Stomach smooth muscle (tissue), 2 donors: Measurements from ENCODE around the gene PLLP.

Source experiments
- H3K27ac ChIP-seq: one replicate; pipeline ENCODE4 v1.7.0; 2013; ENCODE audit warnings: mild to moderate bottlenecking, low read length, inconsistent platforms
- H3K27me3 ChIP-seq, 2 donors: one replicate each; pipeline ENCODE4 v1.7.0; 2013; ENCODE audit warnings: low read length in 2 of 2; ENCODE audit not compliant: insufficient read depth in 2 of 2, control insufficient read depth in 1 of 2
- H3K36me3 ChIP-seq, 2 donors: one replicate each; pipeline ENCODE4 v1.7.0; 2013; ENCODE audit warnings: low read length in 2 of 2; ENCODE audit not compliant: control insufficient read depth in 2 of 2, insufficient read depth in 2 of 2
- H3K4me1 ChIP-seq: one replicate; pipeline ENCODE4 v1.7.0; 2013; ENCODE audit warnings: low read length; ENCODE audit not compliant: control insufficient read depth, insufficient read depth
- H3K4me3 ChIP-seq, 2 donors: one replicate each; pipeline ENCODE4 v1.7.0; 2013; ENCODE audit warnings: low read length in 2 of 2
- H3K9ac ChIP-seq, 2 donors: one replicate each; pipeline ENCODE4 v1.7.0; 2013; ENCODE audit warnings: low read length in 2 of 2, mild to moderate bottlenecking in 1 of 2
- H3K9me3 ChIP-seq, 2 donors: one replicate each; pipeline ENCODE4 v1.7.0; 2013; ENCODE audit warnings: low read length in 2 of 2; ENCODE audit not compliant: control insufficient read depth in 2 of 2
- donor health status: healthy.
- donor health status: Pancreatic carcinoma.

PLLP gene

DNA sequence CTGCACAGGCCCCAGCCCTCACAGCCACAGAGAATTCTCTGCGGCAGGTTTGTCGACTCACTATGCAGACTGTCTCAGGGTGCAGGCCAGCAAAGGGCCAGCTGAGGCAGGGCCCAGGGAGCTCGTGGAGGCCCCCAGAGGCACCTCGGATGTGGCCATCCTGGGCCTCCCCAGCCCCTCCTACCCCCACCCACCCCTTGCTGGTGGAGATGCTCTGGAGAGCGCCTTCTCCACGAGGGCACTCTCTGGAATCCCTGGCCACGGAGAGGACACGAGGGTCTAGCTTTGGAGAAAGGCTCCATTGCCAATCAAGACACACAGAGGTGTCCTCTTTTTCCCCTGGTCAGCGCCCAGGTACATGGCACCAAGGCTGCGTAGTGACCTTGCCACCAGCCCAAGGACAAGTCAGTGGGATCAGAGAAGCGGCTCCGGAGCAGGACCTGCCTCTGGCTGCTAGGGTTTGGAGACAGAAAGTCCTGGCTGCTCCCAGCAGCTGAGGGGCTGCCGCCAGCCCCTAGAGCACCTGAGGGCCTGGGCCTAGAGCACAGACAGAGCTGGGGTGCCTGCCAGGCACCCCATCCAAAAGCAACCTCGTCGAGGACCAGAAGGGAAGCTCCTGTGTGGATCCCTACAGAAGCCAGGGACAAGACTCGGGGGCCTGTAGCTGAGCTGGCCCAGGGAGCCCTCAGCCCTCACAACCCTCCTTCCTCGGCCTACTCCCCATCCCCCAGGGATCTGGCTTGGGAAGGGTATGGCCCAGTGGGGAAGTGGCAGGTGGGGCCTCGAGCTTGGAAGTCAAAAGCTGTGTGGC is 20.7 kb downstream of the PLLP start:
- Histone ChIP-seq H3K27me3 (no peaks in the 10 kb centered on the region), H3K4me3 (no peak overlapping the region), H3K9ac (no peak overlapping the region), H3K9me3 (no peaks in the 10 kb centered on the region), H3K27ac (no peak overlapping the region), H3K4me1 (peaks cover 7% of the 10 kb centered on the region), H3K36me3 (no peaks in the 10 kb centered on the region)

GRCh38 chr16:57262841-57263540 is 21.5 kb downstream of the PLLP start:
- H3K4me1 ChIP-seq = peaks cover 7% of the 10 kb centered on the region
- no peak overlapping the region for H3K4me3 ChIP-seq
- H3K36me3 ChIP-seq = no peaks in the 10 kb centered on the region
- H3K27me3 ChIP-seq = no peaks in the 10 kb centered on the region
- H3K27ac ChIP-seq = no peak overlapping the region
- no peak overlapping the region for H3K9ac ChIP-seq
- H3K9me3 ChIP-seq = no peaks in the 10 kb centered on the region

GRCh38 chr16:57261806-57262205 is 22.7 kb downstream of the PLLP start:
- no peaks in the 10 kb centered on the region for H3K9me3 ChIP-seq
- peaks cover 0 to 2% of the 10 kb centered on the region in 2 donors for H3K36me3 ChIP-seq
- peaks cover 7% of the 10 kb centered on the region for H3K4me1 ChIP-seq
- H3K27me3 ChIP-seq = no peaks in the 10 kb centered on the region
- H3K9ac ChIP-seq = no peak overlapping the region
- H3K4me3 ChIP-seq = no peak overlapping the region
- H3K27ac ChIP-seq = no peak overlapping the region

GRCh38 chr16:57260294-57260929 is 24.1 kb downstream of the PLLP start:
- Histone ChIP-seq H3K27me3 (no peaks in the 10 kb centered on the region), H3K36me3 (peaks cover 0 to 10% of the 10 kb centered on the region in 2 donors), H3K4me3 (no peak overlapping the region), H3K4me1 (peaks cover 7% of the 10 kb centered on the region), H3K27ac (no peak overlapping the region), H3K9ac (no peak overlapping the region), H3K9me3 (no peaks in the 10 kb centered on the region)

- peaks cover 7% of the 10 kb centered on the region for H3K4me1 ChIP-seq
- no peak overlapping the region for H3K9ac ChIP-seq
- no peak overlapping the region for H3K27ac ChIP-seq
- H3K4me3 ChIP-seq = no peak overlapping the region
- no peaks in the 10 kb centered on the region for H3K9me3 ChIP-seq
- H3K36me3 ChIP-seq = peaks cover 6 to 15% of the 10 kb centered on the region in 2 donors
- H3K27me3 ChIP-seq = no peaks in the 10 kb centered on the region
Observed at GRCh38 chr16:57258910-57259475, 25.5 kb downstream of the PLLP start.

GRCh38 chr16:57258226-57258909 is 26.1 kb downstream of the PLLP start:
- Histone ChIP-seq H3K27me3 (no peaks in the 10 kb centered on the region), H3K27ac (no peak overlapping the region), H3K4me3 (no peak overlapping the region), H3K9me3 (no peaks in the 10 kb centered on the region), H3K9ac (no peak overlapping the region), H3K36me3 (peaks cover 11 to 20% of the 10 kb centered on the region in 2 donors), H3K4me1 (peaks cover 7% of the 10 kb centered on the region)

- Histone ChIP-seq H3K9ac (no peak overlapping the region), H3K36me3 (peaks cover 12 to 25% of the 10 kb centered on the region in 2 donors), H3K4me3 (no peak overlapping the region), H3K9me3 (no peaks in the 10 kb centered on the region), H3K27ac (no peak overlapping the region), H3K4me1 (peaks cover 7% of the 10 kb centered on the region), H3K27me3 (no peaks in the 10 kb centered on the region)
Observed at GRCh38 chr16:57257455-57258070, 26.9 kb downstream of the PLLP start.

DNA sequence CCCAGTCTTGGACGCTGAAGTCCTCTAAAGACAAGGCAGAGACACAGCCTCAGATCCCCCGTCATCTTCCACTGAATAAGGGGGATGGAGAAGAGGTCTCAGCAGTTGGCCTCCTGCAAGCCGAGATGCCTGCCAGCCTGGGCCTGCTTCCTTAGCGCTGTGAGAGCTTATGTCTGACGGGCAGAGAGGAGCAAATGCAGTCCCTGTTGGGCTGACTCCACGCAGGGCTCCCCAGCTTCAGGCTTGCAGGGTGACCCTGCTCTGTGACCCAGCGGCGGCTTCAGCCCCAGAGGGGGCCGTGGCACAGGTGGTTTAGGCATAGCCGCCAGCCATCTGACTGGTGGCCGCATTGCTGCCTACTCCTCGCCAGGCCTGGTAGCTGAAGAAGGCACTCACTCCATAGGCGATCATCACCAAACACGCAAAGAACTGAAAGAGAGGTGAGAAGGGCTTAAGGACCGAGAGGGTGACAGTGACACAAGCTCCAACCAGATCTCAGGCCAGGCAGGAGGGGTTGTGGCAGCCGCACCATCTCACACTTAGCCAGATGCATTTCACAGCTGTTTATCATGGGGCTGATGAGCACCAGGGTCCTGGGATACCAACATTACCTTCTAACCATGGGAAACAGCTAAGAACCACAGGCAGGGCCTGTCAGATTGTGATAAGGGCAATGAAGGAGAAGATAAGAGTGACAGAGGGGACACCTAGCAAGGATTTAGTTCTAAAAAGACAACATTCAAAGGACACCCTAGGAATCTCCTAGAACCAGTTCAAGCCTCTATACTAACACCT is 27.7 kb downstream of the PLLP start:
- Histone ChIP-seq H3K4me3 (no peak overlapping the region), H3K4me1 (peaks cover 7% of the 10 kb centered on the region), H3K9ac (no peak overlapping the region), H3K36me3 (peaks cover 18 to 33% of the 10 kb centered on the region in 2 donors), H3K27ac (no peak overlapping the region), H3K9me3 (no peaks in the 10 kb centered on the region), H3K27me3 (no peaks in the 10 kb centered on the region)

DNA sequence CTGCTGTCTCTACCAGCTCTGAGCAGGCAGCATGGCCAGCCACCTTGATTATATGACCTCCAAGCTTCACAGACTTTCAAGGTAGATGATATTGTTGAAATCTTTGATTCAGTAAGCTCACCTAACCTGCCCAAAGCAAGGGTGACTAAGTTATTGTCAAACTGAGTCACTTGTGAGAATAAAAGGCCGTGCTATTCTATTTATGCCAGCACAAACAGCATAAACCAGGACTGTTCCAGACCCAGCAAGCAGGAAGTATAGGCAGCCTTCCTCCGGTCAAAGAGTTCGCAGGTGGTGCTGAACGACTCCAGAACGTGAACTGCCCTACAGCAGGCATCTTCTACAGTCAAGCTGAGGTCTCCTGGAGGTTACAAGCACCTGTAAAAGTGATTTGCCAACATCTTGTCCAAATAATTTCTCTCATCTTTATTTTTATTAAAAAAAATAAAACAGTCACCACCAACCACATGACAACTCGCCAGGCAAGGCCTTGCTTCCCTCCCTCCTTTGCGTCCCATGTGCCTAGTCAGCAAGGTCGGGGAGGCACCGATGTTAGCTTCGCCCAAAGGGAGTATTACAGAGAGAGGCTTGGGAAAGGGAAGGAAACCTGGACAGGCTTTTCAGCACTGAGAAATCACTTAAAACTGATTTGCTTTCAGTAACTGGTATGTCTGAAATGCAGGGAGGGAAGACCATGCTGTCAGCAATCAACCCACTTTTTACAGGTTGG is 28.6 kb downstream of the PLLP start:
- H3K36me3 ChIP-seq = peaks cover 20 to 39% of the 10 kb centered on the region in 2 donors
- no peak overlapping the region for H3K4me3 ChIP-seq
- peaks cover 7% of the 10 kb centered on the region for H3K4me1 ChIP-seq
- H3K9me3 ChIP-seq = no peaks in the 10 kb centered on the region
- H3K27me3 ChIP-seq = no peaks in the 10 kb centered on the region
- H3K27ac ChIP-seq = no peak overlapping the region
- no peak overlapping the region for H3K9ac ChIP-seq
